Kidney epithelial cell (primary cell): ENCODE measurements around the gene PKLR. TPM values are rescaled to one million over a fixed set of nuclear protein-coding genes. Genes with fewer than 3 reads are reported as not detected.

Experiments
- DNase-seq: peaks from one replicate; pipeline ENCODE4 v3.0.0-alpha.2; 2010; ENCODE audit warnings: low read depth
- H3K27me3 ChIP-seq: 2 replicates; pipeline ENCODE4 v1.6.0; 2011; ENCODE audit warnings: low read length; ENCODE audit not compliant: control insufficient read depth, insufficient read depth
- H3K36me3 ChIP-seq: 2 replicates; pipeline ENCODE4 v1.5.1; 2011; ENCODE audit warnings: low read length; ENCODE audit not compliant: control insufficient read depth, insufficient read depth
- H3K4me3 ChIP-seq: 2 replicates; pipeline ENCODE4 v1.5.1; 2011; ENCODE audit warnings: low read depth, mild to moderate bottlenecking, control low read depth, low read length
- CTCF ChIP-seq: IDR thresholded peaks from 2 replicates; pipeline ENCODE4 v1.5.1; 2011; ENCODE audit warnings: mild to moderate bottlenecking, moderate library complexity, low read length, control low read depth, inconsistent platforms; ENCODE audit not compliant: insufficient read depth, poor library complexity, severe bottlenecking
- total RNA-seq: library from RNA; depleted of rRNA; stranded (reverse); fragments of >200 nt; gene quantifications from 2 replicates; pipeline ENCODE4 v1.2.3, GENCODE V29; 2015

The PKLR gene
- total RNA-seq, 1 donor from 2014 or later = not detected

- peak; percentile 31 for TF ChIP-seq CTCF
- no peaks in the 10 kb centered on the region for H3K27me3 ChIP-seq
- H3K36me3 ChIP-seq = no peaks in the 10 kb centered on the region
- no peak for DNase-seq
- peak overlapping the region; percentile 70 for H3K4me3 ChIP-seq
Measured at GRCh38 chr1:155277902-155278688, 23.1 kb downstream of the PKLR start.

GRCh38 chr1:155277070-155277901, 24.0 kb downstream of the PKLR start, which contains the start of gene HCN3:
HCN3 (plus strand) TSS chr1:155277463; CDS start chr1:155277591, 128 bp downstream.
- H3K36me3 ChIP-seq = no peaks in the 10 kb centered on the region
- DNase-seq = peak; percentile 75
- H3K4me3 ChIP-seq = peak within 1 kb of the TSS; percentile 70
- no peaks in the 10 kb centered on the region for H3K27me3 ChIP-seq
- peak; percentile 34 for TF ChIP-seq CTCF

GRCh38 chr1:155273343-155274245, 27.6 kb downstream of the PKLR start, which contains the start of gene CLK2:
CLK2 (minus strand) TSS chr1:155273504; CDS start chr1:155270977, 2,527 bp downstream.
- peaks cover 4% of the 10 kb centered on the region for H3K36me3 ChIP-seq
- no peak for TF ChIP-seq CTCF
- H3K27me3 ChIP-seq = no peaks in the 10 kb centered on the region
- DNase-seq = peak; percentile 76
- H3K4me3 ChIP-seq = peak within 1 kb of the TSS; percentile 72

GRCh38 chr1:155272466-155273342, 28.5 kb downstream of the PKLR start:
- no peak for DNase-seq
- TF ChIP-seq CTCF = no peak
- Histone ChIP-seq H3K27me3 (no peaks in the 10 kb centered on the region), H3K36me3 (peaks cover 9% of the 10 kb centered on the region), H3K4me3 (peak overlapping the region; percentile 72)

- no peak overlapping the region for H3K4me3 ChIP-seq
- H3K36me3 ChIP-seq = peaks cover 11% of the 10 kb centered on the region
- TF ChIP-seq CTCF = no peak
- H3K27me3 ChIP-seq = no peaks in the 10 kb centered on the region
- DNase-seq = no peak
Measured at GRCh38 chr1:155269381-155269780, 31.9 kb downstream of the PKLR start.
